Activated CD4-positive, alpha-beta T cell treated with anti-CD3 and anti-CD28 coated beads for 36 hours (primary cell): ENCODE measurements around the gene N4BP2L2. TPM values are rescaled to one million over a fixed set of nuclear protein-coding genes. Genes with fewer than 3 reads are reported as not detected.

ENCODE experiments used
- ATAC-seq: fragments of 200-7000 bp; cut with Tn5 transposase; one replicate; pipeline ENCODE4 v1.10.0; 2021; ENCODE audit warnings: mild to moderate bottlenecking, moderate library complexity
- CTCF ChIA-PET: fragments of 350-600 bp; sonication (Branson Sonifier 250); formaldehyde crosslinking; loops from one replicate; lab custom pipeline; 2021; ENCODE audit warnings: antibody characterized with exemption; lab: Charles Lee
- POLR2A ChIA-PET: fragments of 350-600 bp; sonication (Branson Sonifier 250); formaldehyde crosslinking; loops from one replicate; lab custom pipeline; 2021; ENCODE audit warnings: antibody characterized with exemption, inconsistent platforms; lab: Charles Lee
- DNase-seq: peaks from one replicate; pipeline ENCODE4 v3.0.0-alpha.2; 2020
- H3K27ac Mint-ChIP-seq: one replicate; pipeline ENCODE4 v1.8.0; 2021; ENCODE audit warnings: mixed read lengths
- H3K27me3 Mint-ChIP-seq: one replicate; pipeline ENCODE4 v1.8.0; 2021; ENCODE audit warnings: mixed read lengths
- H3K36me3 Mint-ChIP-seq: one replicate; pipeline ENCODE4 v1.8.0; 2021; ENCODE audit warnings: low read depth, mixed read lengths
- H3K4me1 Mint-ChIP-seq: one replicate; pipeline ENCODE4 v1.8.0; 2021; ENCODE audit warnings: mixed read lengths
- H3K4me3 Mint-ChIP-seq: one replicate; pipeline ENCODE4 v1.8.0; 2021; ENCODE audit warnings: mild to moderate bottlenecking, moderate library complexity, mixed read lengths
- H3K9me3 Mint-ChIP-seq: one replicate; pipeline ENCODE4 v1.8.0; 2021; ENCODE audit warnings: low read depth, mixed read lengths
- intact Hi-C, 2 experiments: fragments of 100-400 bp; cut with DNase I in 1 of 2; cut with micrococcal nuclease in 1 of 2; formaldehyde crosslinking; loops; one replicate each; pipeline versions ENCODE4 v1.14.2 to v1.15.1; 2022 to 2024; cut with DNase I, micrococcal nuclease
- total RNA-seq, 2 experiments: library from RNA; stranded (reverse); gene quantifications; one replicate each; pipeline ENCODE4 v1.2.3, GENCODE V29; 2021

Gene N4BP2L2
- total RNA-seq, result 100 to 1,000 TPM in 1 of 2 experiments, 10 to 100 TPM in 1; 95.1 to 105 TPM

- DNase-seq, result peak; percentile 94
- Mint-ChIP-seq H3K4me3 (peak within 1 kb of the TSS; percentile 93), H3K36me3 (peaks cover 33% of the 10 kb centered on the region), H3K9me3 (no peaks in the 10 kb centered on the region), H3K4me1 (peaks cover 39% of the 10 kb centered on the region), H3K27me3 (peaks cover 4% of the 10 kb centered on the region), H3K27ac (peak within 1 kb of the TSS; percentile 98)
- ChIA-PET CTCF (interaction anchor here (0.6 to 1.2 kb wide), 4 partner anchors 16 to 292 kb away, joined by 3 read pairs; no protein-coding TSS in a partner anchor), POLR2A (interaction anchor here (0.6 to 1.2 kb wide), 7 partner anchors 68 to 1004 kb away, joined by 3 to 6 read pairs (median 4); partner anchors contain the start of genes BRCA2, N4BP2L1 and ZAR1L)
- intact Hi-C loops, result loop anchor here (1.0 to 10.0 kb wide), 15 partner anchors 36 to 1334 kb away; partner anchors contain the start of genes BRCA2 (in 2 of the 2), PDS5B (in 2 of the 2), ZAR1L (in 2 of the 2) and FRY (in 1 of the 2)
- ATAC-seq, result peak; percentile 96
Measured at GRCh38 chr13:32538621-32539246, at the start of gene N4BP2L2. Gene N4BP2L2, minus strand, starts transcription at chr13:32538795. Its CDS starts 1,768 bp downstream, at chr13:32537027.

GRCh38 chr13:32587811-32588170 is 49.2 kb upstream of the N4BP2L2 start:
- ChIA-PET POLR2A (interaction anchor here (0.8 to 0.9 kb wide), 3 partner anchors 35 to 955 kb away, joined by 3 to 5 read pairs (median 3); partner anchors contain the start of genes BRCA2 and ZAR1L), CTCF (interaction anchor here (0.6 to 6.9 kb wide), 16 partner anchors 13 to 953 kb away, joined by 3 to 63 read pairs (median 4); no protein-coding TSS in a partner anchor)
- H3K27me3 Mint-ChIP-seq, result peaks cover 3% of the 10 kb centered on the region
- ATAC-seq (no peak), DNase-seq (no peak)
- peak overlapping the region; percentile 93 for H3K27ac Mint-ChIP-seq
- H3K4me1 Mint-ChIP-seq, result peaks cover 48% of the 10 kb centered on the region
- H3K4me3 Mint-ChIP-seq, result peak overlapping the region; percentile 92
- H3K9me3 Mint-ChIP-seq, result no peaks in the 10 kb centered on the region
- H3K36me3 Mint-ChIP-seq, result peaks cover 3% of the 10 kb centered on the region
- intact Hi-C loops, result loop anchor here (1.0 to 10.0 kb wide), 10 partner anchors 52 to 1230 kb away; partner anchors contain the start of genes BRCA2 (in 1 of the 2), KL (in 1 of the 2), RFC3 (in 1 of the 2) and ZAR1L (in 1 of the 2)

GRCh38 chr13:32587011-32587810 is 48.6 kb upstream of the N4BP2L2 start:
- POLR2A ChIA-PET, result interaction anchor here (0.7 to 0.9 kb wide), 4 partner anchors 35 to 956 kb away, joined by 3 to 5 read pairs (median 3); partner anchors contain the start of genes BRCA2 and ZAR1L
- peak overlapping the region; percentile 93 for H3K27ac Mint-ChIP-seq
- no peaks in the 10 kb centered on the region for H3K9me3 Mint-ChIP-seq
- ATAC-seq (peak; percentile 30), DNase-seq (peak; percentile 80)
- peaks cover 3% of the 10 kb centered on the region for H3K36me3 Mint-ChIP-seq
- H3K4me1 Mint-ChIP-seq, result peaks cover 43% of the 10 kb centered on the region
- H3K4me3 Mint-ChIP-seq, result peak overlapping the region; percentile 92
- intact Hi-C loops, result loop anchor here (1.0 to 10.0 kb wide), 10 partner anchors 52 to 1230 kb away; partner anchors contain the start of genes BRCA2 (in 1 of the 2), KL (in 1 of the 2), RFC3 (in 1 of the 2) and ZAR1L (in 1 of the 2)
- CTCF ChIA-PET, result interaction anchor here (0.6 to 6.9 kb wide), 16 partner anchors 13 to 954 kb away, joined by 3 to 63 read pairs (median 4); no protein-coding TSS in a partner anchor
- peaks cover 3% of the 10 kb centered on the region for H3K27me3 Mint-ChIP-seq

- Mint-ChIP-seq H3K4me1 (peaks cover 36% of the 10 kb centered on the region), H3K4me3 (peak within 1 kb of the TSS; percentile 92), H3K36me3 (peaks cover 3% of the 10 kb centered on the region), H3K9me3 (no peaks in the 10 kb centered on the region), H3K27ac (peak within 1 kb of the TSS; percentile 93), H3K27me3 (peaks cover 3% of the 10 kb centered on the region)
- DNase-seq (peak; percentile 96), ATAC-seq (peak; percentile 93)
- CTCF ChIA-PET, result interaction anchor here (0.6 to 6.9 kb wide), 24 partner anchors 8 to 1137 kb away, joined by 3 to 63 read pairs (median 4); no protein-coding TSS in a partner anchor
- POLR2A ChIA-PET, result interaction anchor here (0.6 to 1.0 kb wide), 3 partner anchors 65 to 158 kb away, joined by 4 to 6 read pairs (median 5); partner anchors contain the start of gene N4BP2L1
- intact Hi-C loops, result loop anchor here (1.0 to 10.0 kb wide), 20 partner anchors 48 to 1231 kb away; partner anchors contain the start of genes BRCA2 (in 2 of the 2), N4BP2L2 (in 2 of the 2), ZAR1L (in 2 of the 2) and KL (in 1 of the 2)
Measured at GRCh38 chr13:32586080-32586900, 47.7 kb upstream of the N4BP2L2 start, which contains the start of gene PDS5B. Gene PDS5B, plus strand, starts transcription at chr13:32586452. Its CDS starts 62,321 bp downstream, at chr13:32648773.

- POLR2A ChIA-PET, result interaction anchor here (0.6 to 1.0 kb wide), 3 partner anchors 65 to 157 kb away, joined by 4 to 6 read pairs (median 5); partner anchors contain the start of gene N4BP2L1
- ATAC-seq, result no peak
- intact Hi-C loops, result loop anchor here (1.0 to 10.0 kb wide), 21 partner anchors 47 to 1232 kb away; partner anchors contain the start of genes BRCA2 (in 2 of the 2), N4BP2L2 (in 2 of the 2), ZAR1L (in 2 of the 2) and KL (in 1 of the 2)
Measured at GRCh38 chr13:32585550-32586079, 47.0 kb upstream of the N4BP2L2 start.

GRCh38 chr13:32582991-32583390 is 44.4 kb upstream of the N4BP2L2 start:
- H3K27me3 Mint-ChIP-seq, result peaks cover 3% of the 10 kb centered on the region
- ATAC-seq, result no peak
- POLR2A ChIA-PET, result interaction anchor here (0.7 kb wide), 1 partner anchor 267 kb away, joined by 5 read pairs; no protein-coding TSS in a partner anchor
- H3K36me3 Mint-ChIP-seq, result peaks cover 3% of the 10 kb centered on the region
- intact Hi-C loops, result loop anchor here in 1 of 2 experiments (10.0 kb wide), 1 partner anchor 268 kb away; the partner anchor contains the start of genes BRCA2 and ZAR1L
- no peak overlapping the region for H3K4me3 Mint-ChIP-seq
- CTCF ChIA-PET, result interaction anchor here (0.6 to 2.8 kb wide), 4 partner anchors 59 to 667 kb away, joined by 3 to 15 read pairs (median 4); no protein-coding TSS in a partner anchor
- peaks cover 3% of the 10 kb centered on the region for H3K9me3 Mint-ChIP-seq
- peaks cover 12% of the 10 kb centered on the region for H3K4me1 Mint-ChIP-seq
- no peak overlapping the region for H3K27ac Mint-ChIP-seq
- DNase-seq, result no peak

More at GRCh38 chr13:32585550-32586079, 47.0 kb upstream of the N4BP2L2 start:
- H3K27me3 Mint-ChIP-seq, result peaks cover 3% of the 10 kb centered on the region
- peak overlapping the region; percentile 78 for H3K4me3 Mint-ChIP-seq
- CTCF ChIA-PET, result interaction anchor here (0.6 to 2.9 kb wide), 21 partner anchors 9 to 1138 kb away, joined by 3 to 19 read pairs (median 4); no protein-coding TSS in a partner anchor
- no peaks in the 10 kb centered on the region for H3K9me3 Mint-ChIP-seq
- H3K36me3 Mint-ChIP-seq, result peaks cover 3% of the 10 kb centered on the region
- peaks cover 34% of the 10 kb centered on the region for H3K4me1 Mint-ChIP-seq
- DNase-seq, result peak; percentile 15
- peak overlapping the region; percentile 82 for H3K27ac Mint-ChIP-seq

- Mint-ChIP-seq H3K36me3 (peaks cover 3% of the 10 kb centered on the region), H3K4me3 (no peak overlapping the region), H3K27me3 (peaks cover 3% of the 10 kb centered on the region), H3K9me3 (peaks cover 8% of the 10 kb centered on the region), H3K27ac (no peak overlapping the region), H3K4me1 (peaks cover 8% of the 10 kb centered on the region)
- intact Hi-C loops, result loop anchor here in 1 of 2 experiments (10.0 kb wide), 1 partner anchor 267 kb away; the partner anchor contains the start of genes BRCA2 and ZAR1L
- ATAC-seq (no peak), DNase-seq (no peak)
- POLR2A ChIA-PET, result no interaction called here
- CTCF ChIA-PET, result interaction anchor here (0.7 to 2.8 kb wide), 14 partner anchors 19 to 672 kb away, joined by 3 to 18 read pairs (median 4); no protein-coding TSS in a partner anchor
Measured at GRCh38 chr13:32582281-32582680, 43.7 kb upstream of the N4BP2L2 start.

GRCh38 chr13:32581177-32581786 is 42.7 kb upstream of the N4BP2L2 start:
- Mint-ChIP-seq H3K4me3 (no peak overlapping the region), H3K9me3 (peaks cover 16% of the 10 kb centered on the region), H3K27ac (no peak overlapping the region), H3K4me1 (peaks cover 8% of the 10 kb centered on the region), H3K36me3 (peaks cover 6% of the 10 kb centered on the region), H3K27me3 (peaks cover 3% of the 10 kb centered on the region)
- ATAC-seq, result no peak
- POLR2A ChIA-PET, result interaction anchor here (0.6 kb wide), 1 partner anchor 952 kb away, joined by 4 read pairs; no protein-coding TSS in a partner anchor
- CTCF ChIA-PET, result interaction anchor here (0.5 to 2.8 kb wide), 32 partner anchors 9 to 671 kb away, joined by 3 to 18 read pairs (median 4); no protein-coding TSS in a partner anchor
- no peak for DNase-seq
- intact Hi-C loops, result loop anchor here (1.0 to 10.0 kb wide), 6 partner anchors 114 to 672 kb away; partner anchors contain the start of genes BRCA2 (in 1 of the 2) and ZAR1L (in 1 of the 2)

- DNase-seq, result no peak
- intact Hi-C loops, result no loop called here
- Mint-ChIP-seq H3K27me3 (no peaks in the 10 kb centered on the region), H3K9me3 (peaks cover 16% of the 10 kb centered on the region), H3K4me1 (no peaks in the 10 kb centered on the region), H3K36me3 (peaks cover 6% of the 10 kb centered on the region), H3K4me3 (no peak overlapping the region), H3K27ac (no peak overlapping the region)
- ATAC-seq, result no peak
- CTCF ChIA-PET, result no interaction called here
- POLR2A ChIA-PET, result no interaction called here
Measured at GRCh38 chr13:32577032-32577431, 38.4 kb upstream of the N4BP2L2 start.
